ENCODE measurements around the gene CPLX4. TPM values are rescaled to one million over a fixed set of nuclear protein-coding genes. Genes with fewer than 3 reads are reported as not detected.

CPLX4 gene
- total and polyA plus RNA-seq, 2 donors (not counting 1 experiment from before 2014, with no cell fraction given), result not detected

GRCh38 chr18:59272891-59273758 is 45.3 kb downstream of the CPLX4 start, which contains the start of gene RAX:
Gene RAX, minus strand, starts transcription at chr18:59273454. Its CDS starts 248 bp downstream, at chr18:59273206.
- Histone ChIP-seq H3K4me1 (ENCODE audit: control insufficient read depth, extremely low read depth, insufficient read depth, low read length) (no peaks in the 10 kb centered on the region), H3K9ac (ENCODE audit: insufficient read depth, low read length) (no peak within 1 kb of the TSS), H3K79me2 (ENCODE audit: control insufficient read depth, insufficient read depth, low read length) (no peaks in the 10 kb centered on the region), H3K27me3 (ENCODE audit: control insufficient read depth, insufficient read depth, low read length) (peaks cover 80% of the 10 kb centered on the region), H4K20me1 (ENCODE audit: control insufficient read depth, extremely low read depth, insufficient read depth, low read length) (no peaks in the 10 kb centered on the region), H3K9me3 (ENCODE audit: control insufficient read depth, insufficient read depth, low read depth, low read length) (no peaks in the 10 kb centered on the region), H3K27ac (ENCODE audit: insufficient read depth, low read length) (no peak within 1 kb of the TSS), H3K36me3 (ENCODE audit: control insufficient read depth, insufficient read depth, low read length) (no peaks in the 10 kb centered on the region), H3K4me2 (ENCODE audit: extremely low read depth, insufficient read depth, low read length) (peak within 1 kb of the TSS; percentile 44), H3K4me3 (replicated peaks in 1 of 4; ENCODE audit: control extremely low read depth in 1 of 4, insufficient read depth in 1 of 4, low read depth in 3 of 4, low read length in 4 of 4) (peak within 1 kb of the TSS in 2 of 4 experiments; percentile 16 to 28), H2AFZ (ENCODE audit: low read length) (no peak within 1 kb of the TSS)
- no peak for TF ChIP-seq CTCF (conservative IDR thresholded peaks at IDR 0.05 in 1 of 2, IDR thresholded peaks at IDR 0.05 in 1 of 2; ENCODE audit: low read depth in 1 of 2, low read length in 2 of 2)
- TF ChIP-seq EZH2 (IDR thresholded peaks at IDR 0.05; ENCODE audit: low read length, missing control alignments), result peak; percentile 98
- no peak for DNase-seq (ENCODE audit: low read depth in 2 of 2)

GRCh38 chr18:59272221-59272888 is 46.1 kb downstream of the CPLX4 start:
- TF ChIP-seq CTCF (conservative IDR thresholded peaks at IDR 0.05 in 1 of 2, IDR thresholded peaks at IDR 0.05 in 1 of 2; ENCODE audit: low read depth in 1 of 2, low read length in 2 of 2) (no peak), EZH2 (IDR thresholded peaks at IDR 0.05; ENCODE audit: low read length, missing control alignments) (peak; percentile 100)
- DNase-seq (ENCODE audit: low read depth in 2 of 2), result no peak
- no peak overlapping the region for H3K9ac ChIP-seq (ENCODE audit: insufficient read depth, low read length)
- no peaks in the 10 kb centered on the region for H3K4me1 ChIP-seq (ENCODE audit: control insufficient read depth, extremely low read depth, insufficient read depth, low read length)
- no peak overlapping the region for H3K27ac ChIP-seq (ENCODE audit: insufficient read depth, low read length)
- H3K79me2 ChIP-seq (ENCODE audit: control insufficient read depth, insufficient read depth, low read length), result no peaks in the 10 kb centered on the region
- no peaks in the 10 kb centered on the region for H3K36me3 ChIP-seq (ENCODE audit: control insufficient read depth, insufficient read depth, low read length)
- H3K4me2 ChIP-seq (ENCODE audit: extremely low read depth, insufficient read depth, low read length), result peak overlapping the region; percentile 44
- H3K27me3 ChIP-seq (ENCODE audit: control insufficient read depth, insufficient read depth, low read length), result peaks cover 86% of the 10 kb centered on the region
- no peak overlapping the region for H2AFZ ChIP-seq (ENCODE audit: low read length)
- peak overlapping the region in 2 of 4 experiments; percentile 16 to 28 for H3K4me3 ChIP-seq (replicated peaks in 1 of 4; ENCODE audit: control extremely low read depth in 1 of 4, insufficient read depth in 1 of 4, low read depth in 3 of 4, low read length in 4 of 4)
- no peaks in the 10 kb centered on the region for H4K20me1 ChIP-seq (ENCODE audit: control insufficient read depth, extremely low read depth, insufficient read depth, low read length)
- no peaks in the 10 kb centered on the region for H3K9me3 ChIP-seq (ENCODE audit: control insufficient read depth, insufficient read depth, low read depth, low read length)

- TF ChIP-seq CTCF (conservative IDR thresholded peaks at IDR 0.05 in 1 of 2, IDR thresholded peaks at IDR 0.05 in 1 of 2; ENCODE audit: low read depth in 1 of 2, low read length in 2 of 2), result no peak
- TF ChIP-seq EZH2 (IDR thresholded peaks at IDR 0.05; ENCODE audit: low read length, missing control alignments), result no peak
- Histone ChIP-seq H3K9me3 (ENCODE audit: control insufficient read depth, insufficient read depth, low read depth, low read length) (no peaks in the 10 kb centered on the region), H3K9ac (ENCODE audit: insufficient read depth, low read length) (no peak overlapping the region), H2AFZ (ENCODE audit: low read length) (no peak overlapping the region), H3K36me3 (ENCODE audit: control insufficient read depth, insufficient read depth, low read length) (no peaks in the 10 kb centered on the region), H3K4me3 (replicated peaks in 1 of 4; ENCODE audit: control extremely low read depth in 1 of 4, insufficient read depth in 1 of 4, low read depth in 3 of 4, low read length in 4 of 4) (no peak overlapping the region), H3K4me1 (ENCODE audit: control insufficient read depth, extremely low read depth, insufficient read depth, low read length) (no peaks in the 10 kb centered on the region), H3K4me2 (ENCODE audit: extremely low read depth, insufficient read depth, low read length) (no peak overlapping the region), H3K79me2 (ENCODE audit: control insufficient read depth, insufficient read depth, low read length) (no peaks in the 10 kb centered on the region), H4K20me1 (ENCODE audit: control insufficient read depth, extremely low read depth, insufficient read depth, low read length) (no peaks in the 10 kb centered on the region), H3K27ac (ENCODE audit: insufficient read depth, low read length) (no peak overlapping the region), H3K27me3 (ENCODE audit: control insufficient read depth, insufficient read depth, low read length) (peaks cover 93% of the 10 kb centered on the region)
- no peak for DNase-seq (ENCODE audit: low read depth in 2 of 2)
Observed at GRCh38 chr18:59271606-59272220, 46.7 kb downstream of the CPLX4 start.
